GM12872 (cell line): ENCODE results near the gene RGS10.

Source experiments
- TF ChIP-seq, protein P1 (sequence below): IDR thresholded peaks from 3 replicates; pipeline ENCODE4 v1.5.1; 2011; ENCODE audit warnings: low read depth, mild to moderate bottlenecking, low read length, moderate library complexity; ENCODE audit not compliant: insufficient read depth

Gene RGS10

DNA sequence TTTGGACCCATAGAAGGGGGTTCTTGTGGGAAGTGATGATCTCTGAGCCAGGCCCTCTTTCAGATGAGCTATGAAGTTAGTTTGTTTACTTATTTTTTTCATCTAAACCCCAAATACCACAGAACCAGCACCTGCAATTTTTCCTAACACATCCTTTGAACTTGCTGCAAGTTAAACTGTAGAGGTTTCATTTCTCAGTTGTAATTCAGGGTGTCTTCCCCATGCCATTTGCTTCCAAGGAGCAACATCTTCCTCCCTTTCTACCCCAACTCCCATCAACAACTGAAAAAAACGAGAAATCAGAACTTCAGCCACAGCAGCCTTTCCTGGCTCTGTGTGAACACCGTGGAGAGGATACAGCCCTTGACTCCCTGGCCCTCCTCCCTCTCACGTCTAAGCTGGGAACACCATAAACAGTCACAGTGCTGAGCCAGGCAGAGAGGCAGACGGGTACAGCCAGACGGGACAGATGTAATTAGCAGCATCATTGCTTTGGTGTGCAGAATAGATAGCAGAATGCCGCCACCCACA is 63.6 kb downstream of the RGS10 start:
- TF ChIP-seq, protein P1, sequence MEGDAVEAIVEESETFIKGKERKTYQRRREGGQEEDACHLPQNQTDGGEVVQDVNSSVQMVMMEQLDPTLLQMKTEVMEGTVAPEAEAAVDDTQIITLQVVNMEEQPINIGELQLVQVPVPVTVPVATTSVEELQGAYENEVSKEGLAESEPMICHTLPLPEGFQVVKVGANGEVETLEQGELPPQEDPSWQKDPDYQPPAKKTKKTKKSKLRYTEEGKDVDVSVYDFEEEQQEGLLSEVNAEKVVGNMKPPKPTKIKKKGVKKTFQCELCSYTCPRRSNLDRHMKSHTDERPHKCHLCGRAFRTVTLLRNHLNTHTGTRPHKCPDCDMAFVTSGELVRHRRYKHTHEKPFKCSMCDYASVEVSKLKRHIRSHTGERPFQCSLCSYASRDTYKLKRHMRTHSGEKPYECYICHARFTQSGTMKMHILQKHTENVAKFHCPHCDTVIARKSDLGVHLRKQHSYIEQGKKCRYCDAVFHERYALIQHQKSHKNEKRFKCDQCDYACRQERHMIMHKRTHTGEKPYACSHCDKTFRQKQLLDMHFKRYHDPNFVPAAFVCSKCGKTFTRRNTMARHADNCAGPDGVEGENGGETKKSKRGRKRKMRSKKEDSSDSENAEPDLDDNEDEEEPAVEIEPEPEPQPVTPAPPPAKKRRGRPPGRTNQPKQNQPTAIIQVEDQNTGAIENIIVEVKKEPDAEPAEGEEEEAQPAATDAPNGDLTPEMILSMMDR = no peak

DNA sequence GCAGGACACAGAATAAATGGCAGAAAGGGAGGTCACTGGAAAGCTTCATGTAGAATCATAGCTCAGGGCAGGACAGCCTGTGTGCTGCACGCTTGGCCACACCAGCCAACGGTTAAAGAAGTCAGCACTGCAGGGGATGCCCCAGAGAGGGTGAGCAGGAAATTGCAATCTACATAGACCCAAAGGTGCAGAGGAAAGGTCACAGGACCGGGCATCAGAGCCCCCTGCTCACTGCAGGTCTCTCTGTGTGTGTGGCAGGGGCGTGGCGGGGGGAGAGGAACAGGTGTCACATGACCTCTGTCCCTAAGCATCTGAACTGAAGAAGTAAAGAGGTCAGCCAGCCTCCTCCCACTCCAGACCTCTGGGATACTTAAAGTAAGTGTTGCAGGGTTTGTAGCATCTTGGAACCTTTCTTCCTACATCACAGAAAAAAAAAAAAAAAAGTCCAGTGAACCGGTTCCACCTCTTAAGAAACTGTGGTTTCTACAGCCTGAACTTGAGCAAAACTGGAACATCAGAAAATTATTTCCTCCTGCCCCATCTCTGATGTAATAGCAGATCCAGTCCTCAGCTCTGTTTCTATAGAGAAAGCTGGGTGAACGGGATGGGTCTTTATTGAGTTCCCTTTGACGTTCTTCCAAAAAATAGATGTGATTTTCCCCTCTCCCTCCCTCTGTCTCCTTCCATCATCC is 64.3 kb downstream of the RGS10 start:
- TF ChIP-seq, protein P1 = no peak

DNA sequence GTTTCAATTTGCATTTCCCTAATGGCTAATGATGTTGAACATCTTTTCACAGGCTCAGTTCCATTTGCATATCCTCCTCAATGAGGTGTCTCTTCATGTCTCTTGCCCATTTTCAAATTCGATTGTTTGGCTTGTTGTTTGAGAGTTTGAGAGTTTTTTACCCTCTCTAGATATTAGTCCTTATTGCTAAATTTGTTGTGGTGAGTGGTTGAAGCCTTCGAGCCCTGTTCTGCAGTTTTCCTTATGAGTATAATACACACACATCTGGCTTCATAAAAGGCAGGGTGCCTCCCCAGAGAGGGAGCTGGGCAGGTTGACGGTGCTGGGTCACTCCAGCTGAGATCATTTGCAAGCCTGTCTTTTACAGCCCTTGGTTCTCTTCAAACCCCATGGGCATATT is 65.1 kb downstream of the RGS10 start:
- TF ChIP-seq, protein P1 = no peak

DNA sequence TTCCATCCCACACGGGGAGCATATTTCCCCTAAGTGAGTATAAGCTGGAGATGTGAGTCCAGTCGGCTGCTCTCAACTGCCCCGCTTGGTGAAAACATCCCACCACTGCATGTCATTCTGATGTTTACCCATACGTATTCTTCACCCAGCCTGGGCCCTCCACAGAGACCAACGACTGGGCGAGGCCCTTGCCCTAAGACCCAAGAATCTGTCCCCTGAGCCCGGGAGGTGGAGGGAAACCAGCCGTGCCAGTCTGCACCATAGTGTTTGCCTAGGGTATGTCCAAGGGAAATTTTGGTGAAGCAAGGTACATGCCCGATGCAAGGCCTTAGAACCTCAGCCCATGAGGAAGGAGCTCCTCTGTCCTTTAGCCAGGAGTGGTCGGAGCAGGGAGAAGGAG is 67.9 kb downstream of the RGS10 start:
- TF ChIP-seq, protein P1 = no peak

DNA sequence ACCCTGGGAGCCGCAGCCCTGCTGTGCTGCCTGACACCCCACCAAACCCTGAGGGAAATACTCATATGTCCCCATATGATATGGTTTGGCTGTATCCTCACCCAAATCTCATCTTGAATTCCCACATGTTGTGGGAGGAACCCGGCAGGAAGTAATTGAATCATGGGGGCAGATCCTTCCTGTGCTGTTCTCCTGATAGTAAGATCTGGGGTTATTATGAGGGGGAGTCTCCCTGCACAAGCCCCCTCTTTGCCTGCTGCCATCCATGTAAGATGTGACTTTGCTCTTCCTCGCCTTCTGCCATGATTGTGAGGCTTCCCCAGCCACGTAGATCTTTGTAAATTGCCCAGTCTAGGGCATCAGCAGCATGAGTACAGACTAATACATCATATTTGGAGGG is 68.7 kb downstream of the RGS10 start:
- TF ChIP-seq, protein P1 = no peak

DNA sequence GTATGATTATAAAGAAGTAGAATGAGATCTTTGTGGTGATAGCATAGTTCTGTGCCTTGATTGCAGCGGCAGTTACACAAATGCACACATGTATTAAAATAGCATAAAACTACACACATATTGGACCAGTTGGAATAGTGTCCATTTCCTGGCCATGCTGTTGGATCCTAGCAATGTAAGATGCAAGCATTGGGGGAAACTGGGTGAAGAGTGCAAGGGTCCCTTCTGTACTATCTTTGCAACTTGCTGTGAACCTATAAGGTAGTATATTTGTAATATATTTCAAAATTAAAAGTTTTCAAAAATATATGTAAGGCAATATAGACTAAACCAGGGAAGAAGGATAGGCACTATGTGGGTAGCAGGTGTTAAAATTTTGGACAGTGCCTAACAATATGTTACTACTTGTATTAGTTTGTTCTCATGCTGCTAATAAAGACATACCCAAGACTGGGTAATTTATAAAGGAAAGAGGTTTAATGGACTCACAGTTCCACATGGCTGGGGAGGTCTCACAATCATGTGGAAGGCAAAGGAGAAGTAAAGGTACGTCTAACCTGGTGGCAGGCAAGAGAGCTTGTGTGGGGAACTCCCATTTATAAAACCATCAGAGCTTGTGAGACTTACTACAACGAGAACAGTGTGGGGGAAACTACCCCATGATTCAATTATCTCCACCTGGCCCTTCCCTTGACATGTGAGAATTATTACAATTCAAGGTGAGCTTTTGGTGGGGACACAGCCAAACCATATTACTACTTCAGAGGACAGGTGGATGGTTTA is 71.4 kb downstream of the RGS10 start:
- TF ChIP-seq, protein P1 = no peak

DNA sequence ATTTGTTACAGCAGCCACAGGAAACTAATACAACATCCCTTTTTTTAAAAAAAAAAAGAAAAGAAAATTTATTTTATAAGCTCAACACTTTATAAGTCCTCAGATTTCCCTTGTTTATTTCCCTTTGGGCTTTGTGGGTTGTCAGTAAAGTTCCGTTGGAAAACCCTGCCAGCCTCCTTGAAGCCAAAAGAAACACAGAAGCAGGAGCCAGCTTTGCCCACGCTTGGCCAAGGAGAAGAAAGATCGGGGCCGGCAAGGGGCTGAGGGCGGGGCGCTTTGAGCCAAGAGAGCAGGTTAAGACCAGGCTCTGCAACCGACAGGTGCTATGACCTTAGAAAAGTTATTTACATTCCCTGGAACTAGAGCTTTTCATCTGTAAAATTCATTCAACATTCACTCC is 72.7 kb downstream of the RGS10 start:
- TF ChIP-seq, protein P1 = no peak
